Activated T-cell treated with anti-CD3 and anti-CD28 coated beads, Interleukin-2, amount 50 U/mL, for 24 hours (primary cell): ENCODE data around the gene SLC25A4.
A peak's percentile ranks its signal among the peaks of the same experiment; 100 is the strongest.

Source experiments
- DNase-seq: peaks from one replicate; pipeline ENCODE4 v3.0.0-alpha.2; 2020
- H3K27ac Mint-ChIP-seq: 2 replicates; pipeline ENCODE4 v1.8.0; 2020; ENCODE audit warnings: mild to moderate bottlenecking, mixed read lengths
- H3K27me3 Mint-ChIP-seq: 2 replicates; pipeline ENCODE4 v1.8.0; 2020; ENCODE audit warnings: mixed read lengths
- H3K36me3 Mint-ChIP-seq: 2 replicates; pipeline ENCODE4 v1.8.0; 2020; ENCODE audit warnings: low read depth, mixed read lengths
- H3K4me1 Mint-ChIP-seq: 2 replicates; pipeline ENCODE4 v1.8.0; 2020; ENCODE audit warnings: low read depth, mixed read lengths
- H3K4me3 Mint-ChIP-seq: 2 replicates; pipeline ENCODE4 v1.8.0; 2020; ENCODE audit warnings: mild to moderate bottlenecking, moderate library complexity, mixed read lengths
- H3K9me3 Mint-ChIP-seq: 2 replicates; pipeline ENCODE4 v1.8.0; 2020; ENCODE audit warnings: mixed read lengths

SLC25A4 gene

DNA sequence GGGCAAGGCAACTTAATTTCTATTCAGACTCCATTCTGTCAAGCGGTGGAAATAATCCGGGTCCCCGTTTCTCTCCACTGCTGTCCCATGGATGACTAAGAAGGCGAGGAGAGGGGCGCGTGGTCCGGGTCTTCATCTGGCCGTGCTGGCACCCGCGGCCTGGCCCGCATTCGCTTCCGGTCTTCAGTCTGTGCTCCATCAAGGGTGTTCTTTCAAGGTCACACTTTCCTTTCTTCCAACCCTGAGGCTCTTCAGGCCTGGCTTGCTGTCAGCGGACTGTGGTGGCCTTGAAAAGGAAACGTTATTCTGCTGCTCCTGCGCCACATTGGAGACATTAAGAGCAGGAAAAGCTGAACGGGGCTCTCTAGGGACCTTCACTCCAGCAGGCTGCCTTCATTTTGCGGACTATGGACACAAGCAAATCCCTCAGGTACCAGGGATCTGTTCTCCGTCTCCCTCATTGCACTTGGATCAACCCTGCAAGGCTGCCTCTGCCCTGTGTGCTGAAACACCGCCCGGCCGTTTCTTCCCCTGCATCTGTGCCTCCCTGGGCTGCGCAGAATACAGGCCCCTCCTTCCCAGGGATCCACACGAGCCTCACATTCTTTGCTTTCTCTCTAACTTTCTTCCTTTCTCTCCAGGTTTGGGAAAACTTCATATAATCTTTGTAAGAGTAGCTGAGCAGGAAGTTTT lies 5.7 kb upstream of the SLC25A4 start:
- no peaks in the 10 kb centered on the region for H3K9me3 Mint-ChIP-seq
- H3K36me3 Mint-ChIP-seq: no peaks in the 10 kb centered on the region
- no peak overlapping the region for H3K4me3 Mint-ChIP-seq
- H3K27ac Mint-ChIP-seq: no peak overlapping the region
- DNase-seq: no peak
- H3K27me3 Mint-ChIP-seq: peaks cover 42% of the 10 kb centered on the region
- peaks cover 2% of the 10 kb centered on the region for H3K4me1 Mint-ChIP-seq

DNA sequence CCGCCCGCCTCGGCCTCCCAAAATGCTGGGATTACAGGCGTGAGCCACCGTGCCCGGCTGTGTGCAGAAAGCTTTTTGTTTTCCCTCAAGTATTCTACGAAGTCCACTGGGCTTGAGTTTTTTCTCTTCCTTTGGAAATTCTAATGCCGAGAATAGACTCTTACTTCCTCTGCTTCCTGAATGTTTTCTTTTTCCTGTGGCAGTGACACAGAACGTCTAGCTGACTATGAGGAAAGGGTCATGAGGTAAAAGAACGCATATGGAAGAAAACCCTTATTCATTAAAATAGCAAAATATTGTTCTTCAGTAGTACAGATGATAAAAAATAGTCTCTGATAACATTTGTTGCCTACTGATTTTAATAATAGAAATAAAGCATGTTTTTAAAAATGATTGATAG lies 4.9 kb upstream of the SLC25A4 start:
- no peak overlapping the region for H3K4me3 Mint-ChIP-seq

DNA sequence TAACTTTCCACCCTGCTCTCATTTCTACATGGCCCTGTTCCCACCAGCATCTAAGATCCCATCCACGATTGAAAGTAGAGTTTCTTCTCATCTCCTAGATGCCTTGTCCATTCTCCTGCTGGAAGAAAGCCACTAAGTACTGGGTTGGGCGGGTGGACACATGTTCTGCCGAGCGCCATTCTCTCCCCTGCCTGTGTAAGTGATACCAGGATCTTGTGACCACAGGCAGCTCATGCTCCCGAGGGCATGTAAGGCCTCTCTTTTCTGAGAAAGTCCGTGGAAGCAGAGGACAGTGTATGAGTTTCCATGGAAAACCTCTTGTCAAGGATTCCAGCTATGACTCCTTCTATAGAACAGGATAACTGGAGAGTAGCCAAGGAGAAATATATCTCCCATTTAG lies 3.3 kb upstream of the SLC25A4 start:
- H3K36me3 Mint-ChIP-seq: no peaks in the 10 kb centered on the region
- H3K4me3 Mint-ChIP-seq: no peak overlapping the region
- H3K27me3 Mint-ChIP-seq: peaks cover 51% of the 10 kb centered on the region
- no peak for DNase-seq
- no peaks in the 10 kb centered on the region for H3K9me3 Mint-ChIP-seq
- no peak overlapping the region for H3K27ac Mint-ChIP-seq
- H3K4me1 Mint-ChIP-seq: peaks cover 13% of the 10 kb centered on the region

More for the DNA sequence above, 4.9 kb upstream of the SLC25A4 start:
- H3K36me3 Mint-ChIP-seq: no peaks in the 10 kb centered on the region
- no peak for DNase-seq
- peaks cover 45% of the 10 kb centered on the region for H3K27me3 Mint-ChIP-seq
- peaks cover 6% of the 10 kb centered on the region for H3K4me1 Mint-ChIP-seq
- no peak overlapping the region for H3K27ac Mint-ChIP-seq
- no peaks in the 10 kb centered on the region for H3K9me3 Mint-ChIP-seq

DNA sequence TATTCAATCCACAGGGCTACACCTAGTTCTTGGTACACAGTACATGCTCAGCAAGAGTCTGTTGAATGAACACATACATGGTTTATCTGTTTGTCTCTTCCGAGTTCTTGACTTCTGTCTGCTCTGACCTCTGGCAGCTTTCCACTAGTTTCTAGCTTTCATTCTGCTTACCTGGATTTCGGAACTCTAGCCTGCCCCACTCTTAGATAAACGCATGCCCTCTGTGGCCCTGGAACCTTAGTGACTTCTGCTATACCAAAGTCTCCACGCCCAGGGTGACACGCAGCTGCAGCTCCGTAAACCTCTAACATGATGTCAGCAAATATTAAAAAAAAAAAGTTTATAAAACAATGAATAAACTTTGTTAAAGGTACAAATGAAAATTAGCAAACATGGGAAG lies 1.3 kb upstream of the SLC25A4 start:
- no peak overlapping the region for H3K4me3 Mint-ChIP-seq

DNA sequence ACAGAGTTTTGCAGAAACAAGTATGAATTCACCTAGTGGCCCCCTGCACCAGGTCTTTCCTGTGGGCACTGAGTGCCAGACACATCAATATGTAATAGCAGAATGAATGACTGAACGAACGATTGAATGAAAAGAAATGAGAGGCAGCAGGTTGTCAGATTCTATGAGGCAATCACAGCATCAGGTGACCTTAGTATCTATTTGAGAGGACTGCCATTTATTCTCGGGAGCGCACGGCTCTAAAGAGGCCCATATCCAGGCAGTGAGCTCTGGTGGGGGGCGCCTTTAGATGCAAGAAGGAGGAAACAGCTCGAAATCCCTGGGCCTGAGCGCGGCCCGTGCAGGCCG lies 528 bp upstream of the SLC25A4 start:
- Mint-ChIP-seq H3K36me3 (peaks cover 6% of the 10 kb centered on the region), H3K27me3 (peaks cover 46% of the 10 kb centered on the region), H3K4me3 (peak overlapping the region; percentile 78), H3K27ac (no peak overlapping the region), H3K4me1 (peaks cover 13% of the 10 kb centered on the region), H3K9me3 (no peaks in the 10 kb centered on the region)
- DNase-seq: no peak

More for the DNA sequence above, 1.3 kb upstream of the SLC25A4 start:
- Mint-ChIP-seq H3K27ac (no peak overlapping the region), H3K36me3 (peaks cover 5% of the 10 kb centered on the region), H3K27me3 (peaks cover 52% of the 10 kb centered on the region), H3K4me1 (peaks cover 13% of the 10 kb centered on the region), H3K9me3 (no peaks in the 10 kb centered on the region)
- DNase-seq: no peak

DNA sequence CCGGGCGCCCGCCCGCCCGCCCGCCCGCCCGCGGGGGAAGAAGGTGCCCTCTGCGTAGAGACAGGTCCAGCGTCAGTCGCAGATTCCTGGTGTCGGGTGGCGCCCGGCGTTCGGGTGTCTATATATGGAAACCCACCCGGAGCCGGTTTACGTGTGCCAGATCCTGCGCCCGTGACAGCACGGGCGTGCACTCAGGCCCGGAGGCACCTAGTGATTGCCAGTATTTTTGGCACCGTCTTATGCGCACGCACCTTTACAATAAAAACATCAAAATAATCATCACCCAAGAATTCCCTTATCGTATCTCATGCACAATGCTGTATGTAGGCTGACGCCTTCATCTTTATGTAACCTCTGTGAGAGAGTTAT lies 519 bp downstream of the SLC25A4 start:
- Mint-ChIP-seq H3K27me3 (peaks cover 37% of the 10 kb centered on the region), H3K27ac (no peak overlapping the region), H3K4me3 (peak overlapping the region; percentile 78), H3K36me3 (peaks cover 8% of the 10 kb centered on the region), H3K4me1 (peaks cover 13% of the 10 kb centered on the region), H3K9me3 (no peaks in the 10 kb centered on the region)
- no peak for DNase-seq

DNA sequence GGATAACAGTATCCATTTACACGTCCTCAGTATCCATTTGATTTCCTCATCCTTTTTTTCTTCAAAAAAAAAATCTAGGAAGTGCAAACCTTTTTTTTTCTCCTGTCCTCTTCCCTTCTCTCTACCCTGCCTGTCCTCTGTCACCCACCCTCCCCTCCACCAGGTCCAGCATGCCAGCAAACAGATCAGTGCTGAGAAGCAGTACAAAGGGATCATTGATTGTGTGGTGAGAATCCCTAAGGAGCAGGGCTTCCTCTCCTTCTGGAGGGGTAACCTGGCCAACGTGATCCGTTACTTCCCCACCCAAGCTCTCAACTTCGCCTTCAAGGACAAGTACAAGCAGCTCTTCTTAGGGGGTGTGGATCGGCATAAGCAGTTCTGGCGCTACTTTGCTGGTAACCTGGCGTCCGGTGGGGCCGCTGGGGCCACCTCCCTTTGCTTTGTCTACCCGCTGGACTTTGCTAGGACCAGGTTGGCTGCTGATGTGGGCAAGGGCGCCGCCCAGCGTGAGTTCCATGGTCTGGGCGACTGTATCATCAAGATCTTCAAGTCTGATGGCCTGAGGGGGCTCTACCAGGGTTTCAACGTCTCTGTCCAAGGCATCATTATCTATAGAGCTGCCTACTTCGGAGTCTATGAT lies 1.7 kb downstream of the SLC25A4 start:
- no peak overlapping the region for H3K27ac Mint-ChIP-seq
- H3K9me3 Mint-ChIP-seq: no peaks in the 10 kb centered on the region

DNA sequence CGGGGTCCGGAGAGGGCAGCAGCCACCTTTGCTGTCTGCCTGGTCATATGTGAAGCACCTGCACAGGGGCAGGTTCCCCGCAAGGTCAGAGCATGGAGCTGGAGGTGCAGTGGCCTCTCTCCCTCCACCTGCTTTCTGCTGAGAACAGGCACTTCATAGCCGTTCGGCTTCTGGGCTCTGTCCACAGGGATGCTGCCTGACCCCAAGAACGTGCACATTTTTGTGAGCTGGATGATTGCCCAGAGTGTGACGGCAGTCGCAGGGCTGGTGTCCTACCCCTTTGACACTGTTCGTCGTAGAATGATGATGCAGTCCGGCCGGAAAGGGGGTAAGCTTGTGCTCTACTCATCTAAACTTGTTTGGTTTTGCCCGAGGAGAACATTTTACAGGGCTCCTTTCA lies 2.5 kb downstream of the SLC25A4 start:
- Mint-ChIP-seq H3K4me3 (no peak overlapping the region), H3K9me3 (no peaks in the 10 kb centered on the region), H3K27ac (no peak overlapping the region), H3K27me3 (peaks cover 27% of the 10 kb centered on the region), H3K36me3 (peaks cover 22% of the 10 kb centered on the region), H3K4me1 (peaks cover 13% of the 10 kb centered on the region)
- no peak for DNase-seq

More for the DNA sequence above, 1.7 kb downstream of the SLC25A4 start:
- DNase-seq: no peak
- peaks cover 29% of the 10 kb centered on the region for H3K27me3 Mint-ChIP-seq
- H3K4me1 Mint-ChIP-seq: peaks cover 13% of the 10 kb centered on the region
- no peak overlapping the region for H3K4me3 Mint-ChIP-seq
- peaks cover 14% of the 10 kb centered on the region for H3K36me3 Mint-ChIP-seq

DNA sequence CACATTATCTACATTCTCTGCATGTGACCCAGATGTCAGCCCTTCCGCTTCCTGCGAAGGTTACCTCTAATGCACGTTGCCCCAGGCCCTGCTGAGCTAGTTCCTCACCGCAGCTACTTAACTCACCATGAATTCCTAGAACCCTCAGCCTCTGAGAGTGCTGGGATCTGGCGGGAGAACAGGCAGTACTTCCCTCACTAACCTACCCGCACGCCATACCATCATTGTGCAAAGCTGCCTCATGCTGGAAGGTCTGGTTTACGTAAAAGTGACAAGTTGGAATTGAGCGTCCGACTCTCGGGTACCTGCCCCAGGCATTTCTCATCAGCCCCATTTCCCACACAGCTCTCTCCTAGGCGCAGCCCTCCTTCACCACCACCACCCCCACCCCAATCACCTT lies 6.3 kb downstream of the SLC25A4 start:
- Mint-ChIP-seq H3K27ac (no peak overlapping the region), H3K4me3 (no peak overlapping the region), H3K36me3 (peaks cover 56% of the 10 kb centered on the region), H3K27me3 (peaks cover 7% of the 10 kb centered on the region), H3K4me1 (no peaks in the 10 kb centered on the region), H3K9me3 (no peaks in the 10 kb centered on the region)
- DNase-seq: no peak

DNA sequence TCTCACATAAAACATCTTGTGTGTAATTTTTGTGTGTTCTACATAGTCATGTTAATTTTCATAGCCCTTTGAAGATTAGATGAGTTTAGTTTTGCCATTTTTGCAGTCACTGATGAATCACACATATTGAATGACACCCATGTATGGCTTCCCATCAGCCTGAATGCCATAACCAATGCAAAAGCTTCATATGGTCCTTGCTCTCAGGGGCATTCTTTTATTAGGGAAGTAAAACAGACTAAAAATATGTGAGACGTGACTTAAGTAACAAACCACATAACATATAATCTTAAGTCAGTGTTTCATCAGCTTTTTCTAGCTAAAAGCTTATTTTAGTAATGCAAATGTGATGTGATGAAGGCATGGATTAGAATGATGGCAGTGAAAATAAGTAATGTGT lies 8.2 kb downstream of the SLC25A4 start:
- no peak overlapping the region for H3K4me3 Mint-ChIP-seq
- H3K4me1 Mint-ChIP-seq: no peaks in the 10 kb centered on the region
- no peak for DNase-seq
- H3K27ac Mint-ChIP-seq: no peak overlapping the region
- no peaks in the 10 kb centered on the region for H3K27me3 Mint-ChIP-seq
- H3K36me3 Mint-ChIP-seq: peaks cover 72% of the 10 kb centered on the region
- H3K9me3 Mint-ChIP-seq: no peaks in the 10 kb centered on the region

DNA sequence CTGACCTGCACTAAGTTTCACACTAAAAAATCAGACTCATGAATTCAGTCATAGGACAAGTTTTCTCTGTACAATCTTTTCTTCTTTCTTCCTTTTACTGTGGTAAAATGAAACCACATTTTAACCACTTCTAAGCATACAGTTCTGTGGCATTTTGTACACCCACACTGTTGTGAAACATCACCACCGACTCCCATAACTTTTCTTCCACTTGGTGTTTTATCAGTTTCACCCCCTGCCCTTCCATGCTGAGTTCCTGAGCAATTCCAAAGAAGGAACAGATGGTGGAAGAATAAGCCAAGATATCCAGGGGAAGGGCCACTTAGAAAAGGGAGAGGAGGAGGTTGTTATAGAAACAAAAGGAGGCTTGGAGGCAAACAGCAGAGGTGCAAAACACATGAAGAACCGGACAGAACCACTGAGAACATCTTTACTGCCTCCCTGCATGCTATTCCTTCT lies 22.6 kb downstream of the SLC25A4 start:
- Mint-ChIP-seq H3K27ac (peak overlapping the region; percentile 53), H3K9me3 (no peaks in the 10 kb centered on the region), H3K36me3 (peaks cover 77% of the 10 kb centered on the region), H3K4me3 (no peak overlapping the region), H3K4me1 (peaks cover 23% of the 10 kb centered on the region), H3K27me3 (peaks cover 7% of the 10 kb centered on the region)
- no peak for DNase-seq

DNA sequence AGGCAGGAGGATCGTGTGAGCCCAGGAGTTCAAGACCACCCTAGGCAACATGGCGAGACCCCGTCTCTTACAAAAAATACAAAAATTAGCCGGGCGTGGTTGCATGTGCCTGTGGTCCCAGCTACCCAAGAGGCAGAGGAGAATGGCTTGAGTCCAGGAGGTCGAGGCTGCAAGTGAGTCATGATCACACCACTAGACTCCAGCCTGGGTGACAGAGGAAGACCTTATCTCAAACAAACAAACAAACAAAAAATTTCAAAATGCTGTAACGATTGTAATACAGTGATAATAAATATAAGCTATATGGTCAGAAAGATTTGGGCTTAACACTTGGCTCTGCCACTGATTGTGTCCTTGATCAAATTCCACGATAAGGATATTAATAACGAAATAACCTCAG lies 24.2 kb downstream of the SLC25A4 start:
- no peaks in the 10 kb centered on the region for H3K9me3 Mint-ChIP-seq
- no peak overlapping the region for H3K4me3 Mint-ChIP-seq
- peaks cover 75% of the 10 kb centered on the region for H3K36me3 Mint-ChIP-seq
- peaks cover 7% of the 10 kb centered on the region for H3K27me3 Mint-ChIP-seq
- DNase-seq: no peak
- H3K4me1 Mint-ChIP-seq: peaks cover 23% of the 10 kb centered on the region
- H3K27ac Mint-ChIP-seq: no peak overlapping the region

DNA sequence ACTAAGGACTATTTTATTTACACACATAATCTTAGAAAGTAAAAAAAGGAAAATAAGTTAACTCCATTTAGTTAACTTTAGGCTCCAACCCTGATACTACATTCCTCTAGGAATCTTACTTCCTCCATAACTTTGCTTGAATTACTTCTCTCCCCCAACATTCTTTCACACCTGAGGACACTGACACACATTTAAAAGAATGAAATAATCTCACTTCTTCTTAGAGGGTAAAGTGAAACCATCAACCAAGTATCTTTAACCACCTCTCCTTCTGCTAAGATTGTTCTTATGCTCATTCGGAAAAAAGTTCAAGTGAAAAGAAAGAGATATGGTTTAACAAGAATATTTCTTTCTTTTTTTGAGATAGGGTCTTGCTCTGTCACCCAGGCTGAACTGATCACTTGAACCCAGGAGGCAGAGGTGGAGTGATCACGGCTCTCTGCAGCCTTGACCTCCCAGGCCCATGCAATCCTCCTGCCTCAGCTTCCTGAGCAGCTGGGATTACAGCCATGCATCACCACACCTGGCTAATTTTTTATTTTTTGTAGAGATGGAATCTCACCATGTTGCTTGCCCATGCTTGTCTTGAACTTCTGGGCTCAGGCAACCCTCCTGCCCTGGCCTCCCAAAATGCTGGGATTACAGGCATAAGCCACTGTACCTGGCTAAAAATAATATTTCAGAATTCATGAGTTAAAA lies 28.5 kb downstream of the SLC25A4 start:
- Mint-ChIP-seq H3K27ac (no peak overlapping the region), H3K9me3 (no peaks in the 10 kb centered on the region), H3K4me3 (no peak overlapping the region), H3K27me3 (no peaks in the 10 kb centered on the region), H3K36me3 (peaks cover 77% of the 10 kb centered on the region), H3K4me1 (peaks cover 5% of the 10 kb centered on the region)
- DNase-seq: no peak

DNA sequence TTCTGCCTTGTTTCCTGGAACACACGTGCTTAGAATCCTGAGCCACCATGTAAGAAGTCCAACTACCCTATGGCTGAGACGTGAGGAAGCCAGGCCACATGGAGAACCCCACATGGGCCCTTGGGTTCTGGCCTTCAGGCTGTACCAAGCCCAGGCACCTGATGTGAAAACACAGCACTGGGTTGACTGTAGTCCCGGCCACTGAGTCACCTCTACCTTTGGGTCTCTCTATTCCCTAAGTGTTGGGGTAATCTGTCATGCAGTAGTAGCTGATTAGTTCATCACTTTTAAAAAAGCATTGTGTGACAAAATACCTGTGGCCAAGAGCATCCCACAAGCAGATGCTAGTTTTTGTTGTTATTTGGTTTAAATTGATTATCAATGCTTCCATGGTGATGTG lies 36.4 kb downstream of the SLC25A4 start:
- Mint-ChIP-seq H3K9me3 (no peaks in the 10 kb centered on the region), H3K27me3 (no peaks in the 10 kb centered on the region), H3K4me3 (no peak overlapping the region), H3K27ac (no peak overlapping the region), H3K36me3 (peaks cover 48% of the 10 kb centered on the region), H3K4me1 (peaks cover 31% of the 10 kb centered on the region)
- DNase-seq: no peak

DNA sequence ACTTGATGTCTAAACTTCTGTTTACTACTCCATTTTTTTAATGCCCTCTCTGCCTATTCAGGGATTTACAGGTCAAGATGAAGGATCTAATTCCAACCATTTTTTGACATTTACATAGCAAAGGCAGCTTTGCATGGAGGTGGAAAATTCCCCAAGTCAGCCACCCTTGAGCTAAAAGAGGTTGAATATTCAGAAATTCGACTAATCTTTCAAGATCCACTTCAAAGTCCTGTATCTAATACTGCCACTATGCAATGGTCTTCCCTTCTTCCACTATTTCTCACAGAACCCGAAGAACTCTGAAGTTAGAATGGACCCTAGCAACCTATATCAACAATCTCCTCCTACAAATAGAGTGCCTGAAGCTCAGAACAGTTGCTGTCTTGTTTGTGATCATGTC lies 39.2 kb downstream of the SLC25A4 start:
- no peak overlapping the region for H3K27ac Mint-ChIP-seq
- no peaks in the 10 kb centered on the region for H3K9me3 Mint-ChIP-seq
- peaks cover 42% of the 10 kb centered on the region for H3K4me1 Mint-ChIP-seq
- DNase-seq: no peak
- H3K36me3 Mint-ChIP-seq: peaks cover 51% of the 10 kb centered on the region
- no peak overlapping the region for H3K4me3 Mint-ChIP-seq
- H3K27me3 Mint-ChIP-seq: no peaks in the 10 kb centered on the region
